CD4-positive, alpha-beta T cell treated with Interleukin-10 for 1 hour (primary cell): ENCODE measurements around the gene DCC.

ENCODE experiments used
- DNase-seq: peaks from one replicate; pipeline ENCODE4 v3.0.0-alpha.2; 2020

The DCC gene

DNA sequence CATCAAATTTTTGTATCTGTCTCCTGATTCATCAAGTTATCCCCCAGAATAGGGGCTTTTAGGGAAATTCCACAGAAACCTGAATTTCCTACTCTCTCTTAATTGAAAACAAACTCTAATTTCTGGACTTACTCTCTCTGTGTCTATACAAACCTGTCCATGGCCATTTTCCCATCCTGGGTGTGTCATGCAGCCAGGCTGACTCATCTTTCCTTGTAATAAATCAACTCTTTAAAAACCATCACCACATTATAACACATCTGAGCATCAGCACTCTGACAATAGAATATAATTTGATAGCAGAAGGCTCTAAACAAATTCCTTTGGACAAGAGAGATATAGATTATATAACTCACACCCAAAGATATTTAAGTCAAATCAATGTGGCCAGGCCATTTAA lies 610.2 kb downstream of the DCC start:
- DNase-seq: no peak

DNA sequence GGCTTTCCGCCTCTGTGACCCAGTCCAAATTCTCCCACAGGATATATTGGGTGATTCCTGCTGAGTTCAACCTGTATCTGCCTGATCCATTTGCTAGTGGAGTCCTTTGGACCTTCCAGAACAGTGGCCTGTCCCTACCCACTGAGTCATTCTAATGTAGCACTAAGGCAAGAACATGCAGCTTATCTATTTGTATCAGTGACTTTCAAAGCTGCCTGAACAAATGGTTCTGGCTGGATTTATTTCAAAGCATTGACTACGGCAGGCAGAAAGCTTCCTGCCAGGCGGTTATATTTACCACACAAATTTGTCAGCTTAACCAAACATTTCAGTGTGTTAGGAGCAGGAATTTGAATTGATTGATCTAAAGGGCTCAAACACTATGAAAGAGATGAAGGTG lies 613.4 kb downstream of the DCC start:
- DNase-seq: no peak

DNA sequence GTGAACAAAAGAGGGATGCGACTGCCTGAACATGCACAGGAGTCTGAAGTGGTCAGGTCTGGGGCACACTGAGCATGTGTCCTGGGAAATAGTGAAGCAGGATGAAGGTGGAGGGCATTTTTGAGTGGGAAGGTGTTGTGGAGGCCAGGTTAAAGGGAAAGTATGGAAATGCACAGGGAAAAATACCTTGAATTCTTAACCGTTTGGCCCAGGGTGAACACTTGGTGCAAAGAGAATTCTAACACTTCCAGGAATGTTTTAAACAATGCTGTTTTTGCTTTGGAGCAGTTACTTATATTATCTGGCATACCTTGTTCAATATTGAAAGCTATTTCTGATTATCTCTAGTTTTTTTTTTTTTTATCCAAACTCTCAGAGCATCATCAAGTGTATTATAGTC lies 623.5 kb downstream of the DCC start:
- no peak for DNase-seq

- DNase-seq: no peak
These were observed 630.7 kb downstream of the DCC start for GRCh38 chr18:52970686-52971085.

DNA sequence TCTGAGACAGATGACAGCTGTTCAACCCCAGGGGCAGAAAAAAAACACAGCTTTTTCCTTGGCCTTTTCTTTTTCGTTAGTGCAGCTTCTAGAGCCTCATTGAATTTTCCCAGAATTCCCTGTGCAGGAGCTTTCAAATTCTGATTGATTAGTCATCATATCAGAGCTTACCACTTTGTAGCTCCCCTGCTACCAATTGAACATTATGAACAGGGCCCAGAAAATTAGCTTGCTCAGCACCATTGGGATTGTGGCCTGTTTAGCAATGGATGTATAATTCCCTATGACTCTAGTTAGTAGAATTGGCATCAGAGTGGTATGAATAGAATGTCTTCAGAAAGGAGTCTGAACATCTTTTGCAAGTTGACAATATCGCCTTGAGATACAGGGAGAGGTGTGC lies 631.1 kb downstream of the DCC start:
- DNase-seq: no peak

GRCh38 chr18:52979892-52980291 lies 639.9 kb downstream of the DCC start:
- DNase-seq: no peak

- no peak for DNase-seq
These were observed 651.2 kb downstream of the DCC start for GRCh38 chr18:52991246-52991645.

DNA sequence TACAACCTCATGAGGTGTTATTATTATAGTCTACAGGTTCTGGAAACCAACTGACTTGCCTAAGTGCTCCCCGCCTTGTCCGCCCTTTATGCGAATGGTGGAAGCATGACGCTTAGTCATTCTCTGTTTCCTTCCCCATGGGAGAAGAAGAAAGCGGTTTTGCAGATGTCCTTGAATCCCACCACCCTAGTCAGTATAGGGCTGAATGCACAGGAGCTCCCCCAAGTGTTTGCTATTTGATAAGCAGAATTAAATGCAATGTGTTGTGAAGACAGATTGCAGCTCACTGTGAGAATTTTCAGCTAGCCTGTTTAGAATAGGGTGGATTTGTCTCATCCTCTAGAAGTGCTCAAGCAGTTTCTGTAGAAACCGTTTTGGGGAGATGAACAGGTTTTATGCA lies 652.0 kb downstream of the DCC start:
- DNase-seq: no peak

DNA sequence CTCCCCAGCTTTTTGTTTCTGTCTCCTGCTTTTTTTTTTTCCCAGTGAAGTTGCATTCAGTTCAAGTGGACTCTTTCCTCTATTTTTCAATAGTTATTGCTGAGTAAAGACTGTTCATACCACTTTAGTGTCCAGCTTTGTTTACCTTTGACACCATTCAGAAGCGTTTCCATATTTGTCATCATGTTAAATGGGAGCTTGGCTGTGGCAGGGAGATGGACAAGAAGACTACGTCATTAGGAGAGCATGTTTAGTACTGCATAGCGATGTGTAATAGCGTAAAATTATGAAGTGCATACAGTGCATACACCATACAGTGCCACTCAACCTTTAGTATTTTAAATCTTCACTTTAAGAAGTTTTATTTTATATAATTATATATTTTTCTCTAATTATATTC lies 655.9 kb downstream of the DCC start:
- DNase-seq: no peak

- DNase-seq: no peak
These were observed 659.6 kb downstream of the DCC start for GRCh38 chr18:52999633-53000032.

GRCh38 chr18:53004798-53005197 lies 664.8 kb downstream of the DCC start:
- no peak for DNase-seq

DNA sequence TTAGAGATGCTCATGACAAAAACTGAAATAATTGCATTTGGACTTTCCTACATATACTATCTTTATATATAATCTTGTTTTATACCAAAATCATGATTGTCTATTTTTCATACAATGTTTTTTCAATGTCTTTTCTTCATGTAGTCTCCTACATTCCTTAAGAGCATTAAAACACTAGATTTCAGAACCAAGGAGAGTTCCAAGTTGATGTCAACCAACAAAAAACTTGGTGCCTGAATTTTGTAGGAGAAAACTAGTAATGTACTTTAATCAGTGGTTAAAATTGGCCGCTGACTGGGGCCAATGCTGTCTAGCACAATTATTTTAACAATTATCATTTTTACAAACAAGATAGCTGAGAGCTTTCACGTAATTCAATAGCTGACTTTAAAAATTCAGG lies 678.8 kb downstream of the DCC start:
- DNase-seq: no peak

DNA sequence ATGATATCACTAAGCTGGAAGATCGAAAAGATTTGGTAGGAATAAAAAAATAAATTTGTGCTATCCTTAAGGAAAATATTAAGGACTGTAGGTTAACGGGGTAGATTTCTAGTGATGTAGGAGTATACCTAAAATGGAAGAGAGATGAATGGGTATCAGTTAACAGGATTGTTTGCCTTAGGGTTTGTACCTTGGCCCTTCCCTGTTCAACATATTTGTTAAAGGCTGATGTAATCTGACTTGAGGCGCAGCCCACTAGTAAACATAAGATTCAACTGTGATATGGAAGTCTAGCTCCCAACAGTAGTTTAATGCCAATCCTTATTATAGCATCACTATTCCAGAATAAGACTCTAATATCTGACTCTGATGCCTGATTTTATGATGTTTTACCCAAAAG lies 685.2 kb downstream of the DCC start:
- no peak for DNase-seq

GRCh38 chr18:53028565-53028964 lies 688.6 kb downstream of the DCC start:
- no peak for DNase-seq

GRCh38 chr18:53033128-53033527 lies 693.1 kb downstream of the DCC start:
- DNase-seq: no peak

GRCh38 chr18:53038608-53039007 lies 698.6 kb downstream of the DCC start:
- DNase-seq: no peak

GRCh38 chr18:53040286-53040685 lies 700.3 kb downstream of the DCC start:
- no peak for DNase-seq

- DNase-seq: no peak
These were observed 716.1 kb downstream of the DCC start for GRCh38 chr18:53056064-53056463.

GRCh38 chr18:53070788-53071187 lies 730.8 kb downstream of the DCC start:
- no peak for DNase-seq

DNA sequence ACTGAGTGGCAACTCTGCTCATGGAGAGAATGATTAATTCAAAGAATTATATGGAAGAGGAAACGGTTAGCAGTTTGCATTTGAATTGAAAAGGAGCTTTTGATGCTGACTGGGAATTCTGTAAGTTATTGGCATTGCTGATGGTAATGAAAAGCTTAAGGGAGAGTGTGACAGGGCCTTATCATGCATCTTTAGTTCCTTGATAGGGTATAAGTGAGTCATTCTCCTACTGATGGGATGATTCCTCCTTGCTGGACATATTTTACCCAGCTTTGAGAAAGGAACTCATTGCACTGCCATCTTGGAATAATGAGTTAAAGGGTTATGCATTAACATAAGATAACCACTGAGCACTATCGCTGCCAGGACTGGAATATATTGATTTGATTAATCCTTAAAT lies 740.7 kb downstream of the DCC start:
- no peak for DNase-seq

DNA sequence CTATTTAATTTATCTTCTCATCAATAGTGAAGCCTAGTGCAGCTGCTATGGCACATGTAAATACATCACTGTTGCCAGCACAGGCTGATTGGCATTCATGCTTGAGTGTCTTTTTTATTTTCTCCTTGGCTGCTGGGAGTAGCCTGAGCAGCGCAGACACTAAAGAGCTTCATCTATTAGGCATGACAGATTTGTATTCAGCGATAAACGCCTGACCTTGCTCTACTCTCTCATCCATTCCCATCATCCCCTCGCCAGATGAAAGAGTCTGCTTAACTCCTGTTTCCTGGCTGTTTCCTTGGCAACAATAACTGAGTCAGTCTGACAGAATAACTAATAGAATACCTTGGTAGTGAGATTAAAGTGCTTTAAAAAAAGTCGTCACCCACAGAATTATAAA lies 753.6 kb downstream of the DCC start:
- no peak for DNase-seq

DNA sequence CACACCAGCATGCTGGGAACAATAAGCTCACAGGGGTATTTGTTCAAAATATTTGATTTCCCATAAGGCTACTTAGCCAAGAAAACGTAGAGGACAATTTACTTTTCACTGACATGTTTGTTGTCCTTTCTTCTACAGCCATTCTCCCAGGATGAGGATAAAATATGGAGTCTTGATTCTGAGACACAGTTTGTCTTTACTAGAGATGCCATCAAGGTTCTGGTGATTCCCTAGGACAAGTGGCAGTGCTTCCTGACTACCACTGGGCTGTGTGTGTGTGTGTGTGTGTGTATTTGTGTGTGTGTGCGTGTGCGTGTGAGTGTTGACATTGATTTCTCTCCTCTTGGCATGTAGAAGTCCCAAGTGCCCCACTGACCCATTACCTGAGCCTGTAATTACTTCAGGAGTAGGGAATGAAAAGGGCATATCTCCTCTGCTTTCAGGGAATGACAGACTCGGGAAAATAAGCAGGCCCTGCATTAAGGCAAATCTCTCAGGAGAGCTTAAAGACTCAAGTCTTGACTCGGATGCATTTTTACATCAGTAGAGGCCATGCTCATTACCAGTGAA lies 761.6 kb downstream of the DCC start:
- no peak for DNase-seq

GRCh38 chr18:53114441-53114840 lies 774.4 kb downstream of the DCC start:
- no peak for DNase-seq

- DNase-seq: no peak
These were observed 776.0 kb downstream of the DCC start for GRCh38 chr18:53115876-53116585.

DNA sequence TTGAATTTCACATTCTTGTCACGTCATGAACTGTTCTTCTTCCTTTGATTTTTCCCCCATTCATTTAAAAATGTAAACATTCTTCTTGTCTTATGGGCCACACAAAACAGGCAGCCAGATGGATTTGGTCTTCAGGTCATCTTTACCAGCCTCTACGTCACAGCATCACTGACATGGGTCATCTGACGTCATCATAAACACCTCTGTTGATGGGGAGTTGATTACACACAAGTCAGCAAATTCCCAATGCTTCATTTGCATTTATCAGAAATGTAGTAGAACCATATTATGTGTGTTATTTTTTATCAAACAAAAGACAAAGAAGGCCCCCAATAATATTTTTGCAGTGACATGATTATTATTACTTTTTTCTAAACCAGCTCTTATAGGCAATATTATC lies 777.9 kb downstream of the DCC start:
- DNase-seq: no peak
